ENCODE measurements around the gene WWOX. TPM values are rescaled to one million over a fixed set of nuclear protein-coding genes. Genes with fewer than 3 reads are reported as not detected.

Gene WWOX
- total and polyA plus RNA-seq, 2 of the 8 experiments (the other 6 are each of a cell fraction or from before 2014, with no cell fraction given) = 5.4 to 16.7 TPM

DNA sequence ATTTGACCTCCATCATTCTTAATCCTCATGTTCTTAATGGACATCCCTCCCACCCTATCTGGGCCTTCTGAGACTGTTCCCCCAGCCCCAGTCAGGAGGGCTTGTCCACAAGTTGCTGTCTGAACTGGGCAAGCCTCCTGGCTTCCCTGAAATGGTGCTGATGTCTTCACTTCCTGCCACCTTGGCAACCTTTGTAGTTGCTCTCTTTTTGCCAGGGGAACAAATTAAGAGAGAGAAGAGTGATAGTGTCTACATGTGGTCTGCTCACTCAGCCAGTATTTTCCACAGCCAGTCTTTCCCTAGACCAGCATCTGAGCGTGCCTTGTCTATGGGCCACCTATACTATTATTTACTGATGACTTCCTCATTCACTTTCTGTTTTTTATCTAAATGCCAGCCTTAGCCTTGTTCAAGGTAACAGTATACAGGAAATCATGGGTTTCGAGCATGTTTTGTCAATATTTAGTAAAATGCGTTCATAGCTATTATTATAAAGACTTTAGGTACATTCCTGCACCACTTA, 791.0 kb downstream of the WWOX start:
- H3K4me1 ChIP-seq (replicated peaks in 1 of 4; ENCODE audit: control insufficient read depth in 3 of 4, insufficient read depth in 4 of 4, low read length in 3 of 4) = peaks cover 0 to 4% (median 0%) of the 10 kb centered on the region in 4 experiments; a peak in 1 of 7 replicates
- no peaks in the 10 kb centered on the region for H3K27me3 ChIP-seq (replicated peaks in 1 of 4; ENCODE audit: control insufficient read depth in 3 of 4, extremely low read depth in 1 of 4, insufficient read depth in 3 of 4, low read length in 3 of 4)
- H3K27ac ChIP-seq (ENCODE audit: low read depth, low read length) = no peak overlapping the region
- H2BK5ac ChIP-seq (ENCODE audit: low read depth, low read length) = no peak overlapping the region
- H4K5ac ChIP-seq (ENCODE audit: insufficient read length, low read depth, low read length) = no peak overlapping the region
- H4K8ac ChIP-seq (ENCODE audit: extremely low read depth, insufficient read depth, low read length) = no peak overlapping the region
- H2BK12ac ChIP-seq (ENCODE audit: low read depth, low read length) = no peak overlapping the region
- DNase-seq (ENCODE audit: low read depth in 1 of 2, low spot score in 2 of 2) = no peak
- no peak overlapping the region for H2BK120ac ChIP-seq (replicated peaks; ENCODE audit: low read depth, low read length)
- H3K36me3 ChIP-seq (ENCODE audit: control insufficient read depth in 2 of 4, insufficient read depth in 4 of 4, low read length in 3 of 4) = no peaks in the 10 kb centered on the region
- no peak overlapping the region for H2AFZ ChIP-seq (ENCODE audit: low read length)
- H3K4me3 ChIP-seq (ENCODE audit: extremely low read depth in 1 of 4, insufficient read depth in 2 of 4, low read depth in 3 of 4, low read length in 4 of 4) = no peak overlapping the region
- FAIRE-seq = no peak
- H3K4me2 ChIP-seq (ENCODE audit: insufficient read depth in 1 of 2, low read depth in 2 of 2, low read length in 2 of 2) = no peak overlapping the region
- no peak overlapping the region for H3K23ac ChIP-seq (ENCODE audit: insufficient read length)
- no peak overlapping the region for H3K9ac ChIP-seq (replicated peaks in 1 of 4; ENCODE audit: extremely low read depth in 1 of 4, low read depth in 3 of 4, low read length in 3 of 4)
- H2BK15ac ChIP-seq (ENCODE audit: low read length) = no peak overlapping the region
- no peaks in the 10 kb centered on the region for H3K9me3 ChIP-seq (ENCODE audit: insufficient read depth in 2 of 2, low read depth in 1 of 2, low read length in 1 of 2)
- ChIA-PET CTCF (ENCODE audit: partially characterized antibody) (no interaction called here), POLR2A (ENCODE audit: partially characterized antibody) (no interaction called here)
- H3K79me1 ChIP-seq (ENCODE audit: low read depth, low read length) = no peaks in the 10 kb centered on the region
- H3K79me2 ChIP-seq (ENCODE audit: control insufficient read depth in 1 of 2, insufficient read depth in 2 of 2, low read length in 2 of 2) = no peaks in the 10 kb centered on the region
- no peak overlapping the region for H3K18ac ChIP-seq (ENCODE audit: extremely low read depth, low read length)
- H4K20me1 ChIP-seq (replicated peaks in 1 of 2; ENCODE audit: control insufficient read depth in 1 of 2, insufficient read depth in 2 of 2, low read length in 2 of 2) = no peaks in the 10 kb centered on the region
- H3K23me2 ChIP-seq (ENCODE audit: low read depth, low read length) = no peaks in the 10 kb centered on the region; the same call in 1 of the 2 replicates
- H3K4ac ChIP-seq (replicated peaks; ENCODE audit: insufficient read length, low read depth, low read length) = no peak overlapping the region
- no peak overlapping the region for H2AK5ac ChIP-seq (ENCODE audit: low read depth, low read length)
- no peak overlapping the region for H4K91ac ChIP-seq (replicated peaks; ENCODE audit: insufficient read length, low read length)
- no peak overlapping the region for H3K56ac ChIP-seq (replicated peaks; ENCODE audit: insufficient read length, low read depth, low read length)
- no peak overlapping the region for H2BK20ac ChIP-seq (ENCODE audit: low read length)
- no peak overlapping the region for H3K14ac ChIP-seq (ENCODE audit: insufficient read length)
- WGBS, 2 experiments (ENCODE audit: extremely low coverage in 1 of 2, insufficient coverage in 1 of 2, insufficient read length in 1 of 2, insufficient replicate concordance in 2 of 2, low coverage in 1 of 2, low lambda C conversion rate in 2 of 2, missing lambda C conversion rate in 1 of 2) = 85% methylated on average over 3 of the region's 3 CpGs; no CpG with 5 or more reads in 1 of the 2 experiments

All from H1 (cell line).